Endothelial cell of umbilical vein (primary cell): ENCODE results near the gene B3GNT9. TPM values are rescaled to one million over a fixed set of nuclear protein-coding genes. Genes with fewer than 3 reads are reported as not detected.

Experiments used
- BruUV-seq: library from RNA; stranded (reverse); fragments of 400-500 nt; replicated peaks from 2 replicates; lab custom pipeline; 2021; lab: Mats Ljungman, UMichigan
- CTCF ChIA-PET: fragments of 300-600, 350-600 bp; sonication (Branson Sonifier 250); formaldehyde crosslinking; loops from one replicate; lab custom pipeline; 2021; ENCODE audit warnings: antibody characterized with exemption, inconsistent platforms; lab: Charles Lee
- POLR2A ChIA-PET: fragments of 300-600, 350-600 bp; sonication (Branson Sonifier 250); formaldehyde crosslinking; loops from one replicate; lab custom pipeline; 2021; ENCODE audit warnings: antibody characterized with exemption, inconsistent platforms; lab: Charles Lee
- DNase-seq: peaks from one replicate; pipeline ENCODE4 v3.0.0-alpha.2; 2011; ENCODE audit warnings: low read depth, low spot score
- FAIRE-seq: peaks from 2 replicates; lab custom pipeline; 2011; peaks lifted over from hg19 to GRCh38; lab: Jason Lieb, UNC
- H2AFZ ChIP-seq: 2 replicates; pipeline ENCODE4 v1.6.0; 2012; ENCODE audit warnings: low read depth, low read length, control low read depth, inconsistent platforms
- H3K27ac ChIP-seq: 2 replicates; pipeline ENCODE4 v1.5.1; 2011; ENCODE audit warnings: low read depth, mild to moderate bottlenecking, control low read depth, low read length, moderate library complexity; ENCODE audit not compliant: insufficient read depth
- H3K27me3 ChIP-seq, 2 experiments: 2 replicates each; pipeline versions ENCODE4 v1.6.0 to v1.6.1; 2011; ENCODE audit warnings: low read length in 2 of 2, mixed read lengths in 1 of 2; ENCODE audit not compliant: control insufficient read depth in 2 of 2, insufficient read depth in 2 of 2
- H3K36me3 ChIP-seq, 2 experiments: 2 replicates in 1 of 2; 3 replicates in 1 of 2; pipeline ENCODE4 v1.5.1; 2011; ENCODE audit warnings: low read length in 2 of 2, mild to moderate bottlenecking in 1 of 2, moderate library complexity in 1 of 2; ENCODE audit not compliant: control insufficient read depth in 2 of 2, insufficient read depth in 2 of 2; ENCODE audit errors: extremely low read depth in 1 of 2
- H3K4me1 ChIP-seq: 3 replicates; pipeline ENCODE4 v1.5.1; 2011; ENCODE audit warnings: mild to moderate bottlenecking, low read length; ENCODE audit not compliant: control insufficient read depth, insufficient read depth; ENCODE audit errors: extremely low read depth
- H3K4me2 ChIP-seq: 2 replicates; pipeline ENCODE4 v1.6.1; 2011; ENCODE audit warnings: low read length, control low read depth, mixed read lengths; ENCODE audit not compliant: insufficient read depth
- H3K4me3 ChIP-seq, 3 experiments: fragments of 200-600 bp in 1 of 3; sonication (generic), shearing (Covaris generic) in 1 of 3; replicated peaks in 1 of 3; 2 replicates each; pipeline ENCODE4 v1.5.1; 2011 to 2016; ENCODE audit warnings: control low read depth in 3 of 3, low read length in 3 of 3, mild to moderate bottlenecking in 2 of 3, inconsistent platforms in 1 of 3, low read depth in 1 of 3, moderate library complexity in 1 of 3; ENCODE audit not compliant: insufficient read depth in 1 of 3
- H3K79me2 ChIP-seq: 2 replicates; pipeline ENCODE4 v1.6.0; 2012; ENCODE audit warnings: low read length, inconsistent platforms; ENCODE audit not compliant: control insufficient read depth, insufficient read depth
- H3K9ac ChIP-seq: replicated peaks from 2 replicates; pipeline ENCODE3; 2011; ENCODE audit warnings: low read length, control low read depth; ENCODE audit not compliant: insufficient read depth; ENCODE audit errors: extremely low read depth
- H3K9me1 ChIP-seq: replicated peaks from 3 replicates; pipeline ENCODE4 v1.6.0; 2011; ENCODE audit warnings: mild to moderate bottlenecking, low read length; ENCODE audit not compliant: control insufficient read depth, insufficient read depth; ENCODE audit errors: extremely low read depth
- H3K9me3 ChIP-seq: replicated peaks from 2 replicates; pipeline ENCODE4 v1.5.1; 2012; ENCODE audit warnings: low read length, inconsistent platforms; ENCODE audit not compliant: control insufficient read depth, insufficient read depth
- H4K20me1 ChIP-seq: replicated peaks from 2 replicates; pipeline ENCODE3; 2011; ENCODE audit warnings: mild to moderate bottlenecking, low read length; ENCODE audit not compliant: control insufficient read depth, insufficient read depth; ENCODE audit errors: extremely low read depth
- CTCF ChIP-seq, 2 donors: IDR thresholded peaks; 1 replicate in 1 of 2; 2 replicates in 1 of 2; pipeline ENCODE4 v1.5.1; 2011; ENCODE audit warnings: low read length in 2 of 2, mild to moderate bottlenecking in 2 of 2, moderate library complexity in 2 of 2, control low read depth in 1 of 2, inconsistent platforms in 1 of 2, low read depth in 1 of 2; ENCODE audit not compliant: insufficient read depth in 1 of 2; ENCODE audit errors: extremely low read depth in 1 of 2
- EZH2 ChIP-seq: IDR thresholded peaks from 2 replicates; pipeline ENCODE4 v1.6.1; 2012; ENCODE audit warnings: borderline replicate concordance, low read depth, mild to moderate bottlenecking, moderate library complexity, low read length, inconsistent platforms; ENCODE audit not compliant: severe bottlenecking
- GATA2 ChIP-seq: IDR thresholded peaks from 2 replicates; pipeline ENCODE4 v1.7.0; 2011; ENCODE audit warnings: low read depth, mild to moderate bottlenecking, moderate library complexity, mixed read lengths, low read length; ENCODE audit not compliant: insufficient read length, insufficient read depth
- JUN ChIP-seq: IDR thresholded peaks from 2 replicates; pipeline ENCODE4 v1.6.1; 2011; ENCODE audit warnings: borderline replicate concordance, low read depth; ENCODE audit not compliant: insufficient read length, insufficient read depth
- POLR2A ChIP-seq: IDR thresholded peaks from 2 replicates; pipeline ENCODE4 v1.6.1; 2012; ENCODE audit warnings: low read depth, mild to moderate bottlenecking, control low read depth, low read length
- POLR2AphosphoS5 ChIP-seq: IDR thresholded peaks from 2 replicates; pipeline ENCODE4 v1.6.1; 2012; ENCODE audit warnings: low read depth, mild to moderate bottlenecking, control low read depth, low read length, moderate library complexity; ENCODE audit not compliant: insufficient read depth
- dilution Hi-C: fragments of 300-500 bp; cut with MboI; formaldehyde crosslinking; loops from one replicate; pipeline ENCODE4 v1.15.0; 2019; ENCODE audit warnings: low sequenced_read_pairs; ENCODE audit not compliant: extremely low pct_ligation_motif_present
- intact Hi-C: fragments of 100-400 bp; cut with micrococcal nuclease; formaldehyde crosslinking; loops from one replicate; pipeline ENCODE4 v1.10.0; 2022
- polyA plus RNA-seq, 4 experiments: library from polyadenylated mRNA; depleted of rRNA in 3 of 4; stranded (reverse) in 3 of 4; unstranded in 1 of 4; fragments of >200 nt; gene quantifications; 2 replicates each; pipeline versions ENCODE4 v1.2.1 to v1.2.3, GENCODE V29; 2011 to 2012; ENCODE audit warnings: missing spikeins in 1 of 4
- total RNA-seq: library from RNA; stranded (reverse); gene quantifications from 2 replicates; pipeline ENCODE4 v1.2.3, GENCODE V29; 2021

Gene B3GNT9
- total and polyA plus RNA-seq, 2 donors (not counting 3 experiments of a cell fraction or from before 2014, with no cell fraction given) = 4.0 to 6.4 TPM

DNA sequence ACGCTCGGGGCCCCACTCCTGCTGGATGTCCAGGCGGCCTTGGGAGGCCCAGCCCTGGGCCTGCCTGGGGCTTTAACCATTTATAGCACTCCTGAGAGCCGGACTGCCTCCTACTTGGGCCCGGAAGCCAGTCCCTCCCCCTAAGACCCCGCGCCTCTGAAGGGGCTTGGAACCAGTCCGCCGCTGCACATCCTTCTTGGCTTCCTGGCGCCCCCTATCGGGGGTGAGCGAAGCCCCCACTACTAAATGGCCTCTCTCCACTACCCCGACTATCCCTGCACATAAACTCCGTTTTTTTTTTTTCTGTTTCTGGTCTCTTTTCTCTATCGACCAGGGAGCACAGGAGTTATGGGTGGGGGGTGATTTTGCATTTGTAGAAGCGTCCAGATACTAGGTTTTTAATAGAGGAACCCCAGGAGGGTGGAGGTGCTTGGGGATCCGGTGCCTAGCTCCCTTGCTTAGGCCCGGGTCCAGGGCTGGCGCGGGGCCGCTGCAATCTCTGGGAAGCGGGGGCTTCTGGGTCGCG is 18.9 kb upstream of the B3GNT9 start:
- DNase-seq (peak; percentile 35), FAIRE-seq (peak; percentile 28)
- intact Hi-C loops = no loop called here
- Histone ChIP-seq H3K27ac (peak overlapping the region; percentile 41), H2AFZ (peak overlapping the region; percentile 80), H4K20me1 (no peaks in the 10 kb centered on the region), H3K36me3 (no peaks in the 10 kb centered on the region), H3K4me3 (peak overlapping the region; percentile 29 to 50 (median 34)), H3K27me3 (peaks cover 19 to 25% of the 10 kb centered on the region in 2 experiments), H3K79me2 (no peaks in the 10 kb centered on the region), H3K9me3 (no peaks in the 10 kb centered on the region), H3K4me1 (peaks cover 24% of the 10 kb centered on the region), H3K4me2 (peak overlapping the region; percentile 77), H3K9ac (peak overlapping the region; percentile 53), H3K9me1 (no peaks in the 10 kb centered on the region)
- ChIA-PET CTCF (interaction anchor here (1.0 to 4.2 kb wide), 10 partner anchors 9 to 216 kb away, joined by 4 to 29 read pairs (median 8); partner anchors contain the start of genes EXOC3L1, FBXL8, MATCAP1 and TRADD), POLR2A (interaction anchor here (1.0 to 1.2 kb wide), 2 partner anchors 9 to 10 kb away, joined by 3 to 6 read pairs; partner anchors contain the start of genes FBXL8 and TRADD)
- no TSS peak for BruUV-seq
- TF ChIP-seq EZH2 (no peak), POLR2AphosphoS5 (no peak), JUN (no peak), POLR2A (no peak), GATA2 (no peak), CTCF (IDR thresholded peaks at IDR 0.05; ENCODE audit: extremely low read depth in 1 of 2, insufficient read depth in 1 of 2, low read depth in 1 of 2, low read length in 2 of 2) (peak; percentile 58 to 78)
- dilution Hi-C loops = no loop called here
